Smooth muscle cell (in vitro differentiated cells): ENCODE results near the gene KCNQ1. TPM values are rescaled to one million over a fixed set of nuclear protein-coding genes. Genes with fewer than 3 reads are reported as not detected.
A peak's percentile ranks its signal among the peaks of the same experiment; 100 is the strongest.

Experiments used
- DNase-seq: peaks from one replicate; lab custom pipeline; 2025; ENCODE audit not compliant: unreplicated experiment; lab: John Stamatoyannopoulos, UW
- H2AFZ ChIP-seq: fragments of 200-600 bp; sonication (generic); 2 replicates; pipeline ENCODE4 v1.6.0; 2016; ENCODE audit warnings: antibody characterized with exemption, low read depth, mild to moderate bottlenecking
- H3F3A ChIP-seq: fragments of 200-600 bp; sonication (generic); 2 replicates; pipeline ENCODE4 v1.6.0; 2017; ENCODE audit warnings: antibody characterized with exemption, low read depth
- H3K27ac ChIP-seq: fragments of 200-600 bp; sonication (generic); 2 replicates; pipeline ENCODE4 v1.5.1; 2016; ENCODE audit warnings: low read depth, mild to moderate bottlenecking
- H3K27me3 ChIP-seq: fragments of 200-600 bp; sonication (generic); 2 replicates; pipeline ENCODE4 v1.6.1; 2016; ENCODE audit warnings: low read depth, mild to moderate bottlenecking
- H3K36me3 ChIP-seq: fragments of 200-600 bp; sonication (generic); 2 replicates; pipeline ENCODE4 v1.5.1; 2016; ENCODE audit warnings: low read depth
- H3K4me1 ChIP-seq: fragments of 200-600 bp; sonication (generic); 2 replicates; pipeline ENCODE4 v1.5.1; 2016; ENCODE audit warnings: low read depth
- H3K4me2 ChIP-seq: fragments of 200-600 bp; sonication (generic); 2 replicates; pipeline ENCODE4 v1.6.0; 2016; ENCODE audit warnings: mild to moderate bottlenecking
- H3K4me3 ChIP-seq: fragments of 200-600 bp; sonication (generic); 2 replicates; pipeline ENCODE4 v1.5.1; 2016; ENCODE audit warnings: mild to moderate bottlenecking
- H3K79me2 ChIP-seq: fragments of 200-600 bp; sonication (generic); 2 replicates; pipeline ENCODE4 v1.6.0; 2016; ENCODE audit warnings: low read depth, mild to moderate bottlenecking
- H3K9ac ChIP-seq: fragments of 200-600 bp; sonication (generic); 2 replicates; pipeline ENCODE4 v1.6.0; 2016; ENCODE audit warnings: low read depth
- H3K9me3 ChIP-seq: fragments of 200-600 bp; sonication (generic); replicated peaks from 2 replicates; pipeline ENCODE4 v1.5.1; 2016; ENCODE audit warnings: low read depth
- H4K20me1 ChIP-seq: fragments of 200-600 bp; sonication (generic); 2 replicates; pipeline ENCODE4 v1.6.0; 2016; ENCODE audit warnings: low read depth
- WGBS: methylation state at CpG from one replicate; pipeline ENCODE4 v1.1.7; 2016; ENCODE audit warnings: low lambda C conversion rate; 5-methylcytosine and 5-hydroxymethylcytosine counted together
- polyA plus RNA-seq: library from polyadenylated mRNA; unstranded; fragments of >200 nt; fragmentation: Nextera tagmentation; extraction: Ambion mirVana; gene quantifications from 2 replicates; pipeline ENCODE4 v1.2.1, GENCODE V29; 2016
- total RNA-seq: library from RNA; depleted of rRNA; stranded (reverse); fragments of >200 nt; gene quantifications from 2 replicates; pipeline ENCODE4 v1.2.3, GENCODE V29; 2014
- TF ChIP-seq, protein P1 (sequence below): fragments of 200-600 bp; sonication (generic); IDR thresholded peaks from 2 replicates; pipeline ENCODE4 v1.5.1; 2017; ENCODE audit warnings: borderline replicate concordance, mild to moderate bottlenecking, antibody characterized with exemption; ENCODE audit not compliant: insufficient read depth, poor library complexity, severe bottlenecking

Gene KCNQ1
- total and polyA plus RNA-seq, 2 experiments from 2014 or later: 1.3 to 2.3 TPM

DNA sequence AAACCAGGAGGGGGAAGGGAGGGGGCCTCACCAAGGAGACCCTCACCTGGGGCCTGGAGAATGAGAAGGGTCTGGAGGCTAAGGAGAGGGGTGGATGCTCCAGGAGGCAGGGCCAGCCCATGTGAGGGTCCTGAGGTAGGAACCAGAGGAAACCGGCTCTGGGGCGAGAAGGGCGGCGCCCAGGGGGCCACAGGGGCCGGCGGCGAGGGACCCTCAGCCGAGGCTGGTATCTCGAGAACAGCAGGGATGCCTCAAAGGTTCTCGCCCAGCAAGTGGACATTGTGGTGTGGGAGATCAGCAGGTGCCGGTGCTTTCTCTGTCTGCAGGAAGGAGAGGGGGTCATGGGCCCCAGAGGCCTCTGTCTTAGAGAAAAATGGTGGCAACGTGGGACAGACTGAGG is 392.8 kb downstream of the KCNQ1 start:
- 84% methylated on average over 12 of the region's 12 CpGs for WGBS
- Histone ChIP-seq H3F3A (no peaks in the 10 kb centered on the region), H2AFZ (no peak overlapping the region), H3K36me3 (no peaks in the 10 kb centered on the region), H3K4me2 (peak overlapping the region; percentile 71), H3K27ac (no peak overlapping the region), H3K4me3 (peak overlapping the region; percentile 4), H4K20me1 (no peaks in the 10 kb centered on the region), H3K9ac (no peak overlapping the region), H3K9me3 (no peaks in the 10 kb centered on the region), H3K27me3 (no peaks in the 10 kb centered on the region), H3K79me2 (no peaks in the 10 kb centered on the region), H3K4me1 (peaks cover 18% of the 10 kb centered on the region)
- TF ChIP-seq, protein P1, sequence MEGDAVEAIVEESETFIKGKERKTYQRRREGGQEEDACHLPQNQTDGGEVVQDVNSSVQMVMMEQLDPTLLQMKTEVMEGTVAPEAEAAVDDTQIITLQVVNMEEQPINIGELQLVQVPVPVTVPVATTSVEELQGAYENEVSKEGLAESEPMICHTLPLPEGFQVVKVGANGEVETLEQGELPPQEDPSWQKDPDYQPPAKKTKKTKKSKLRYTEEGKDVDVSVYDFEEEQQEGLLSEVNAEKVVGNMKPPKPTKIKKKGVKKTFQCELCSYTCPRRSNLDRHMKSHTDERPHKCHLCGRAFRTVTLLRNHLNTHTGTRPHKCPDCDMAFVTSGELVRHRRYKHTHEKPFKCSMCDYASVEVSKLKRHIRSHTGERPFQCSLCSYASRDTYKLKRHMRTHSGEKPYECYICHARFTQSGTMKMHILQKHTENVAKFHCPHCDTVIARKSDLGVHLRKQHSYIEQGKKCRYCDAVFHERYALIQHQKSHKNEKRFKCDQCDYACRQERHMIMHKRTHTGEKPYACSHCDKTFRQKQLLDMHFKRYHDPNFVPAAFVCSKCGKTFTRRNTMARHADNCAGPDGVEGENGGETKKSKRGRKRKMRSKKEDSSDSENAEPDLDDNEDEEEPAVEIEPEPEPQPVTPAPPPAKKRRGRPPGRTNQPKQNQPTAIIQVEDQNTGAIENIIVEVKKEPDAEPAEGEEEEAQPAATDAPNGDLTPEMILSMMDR: no peak
- no peak for DNase-seq

GRCh38 chr11:2838091-2838490 is 393.3 kb downstream of the KCNQ1 start:
- DNase-seq: no peak
- Histone ChIP-seq H3K27me3 (no peaks in the 10 kb centered on the region), H3K4me3 (no peak overlapping the region), H3F3A (no peaks in the 10 kb centered on the region), H3K36me3 (no peaks in the 10 kb centered on the region), H3K9ac (no peak overlapping the region), H3K27ac (no peak overlapping the region), H2AFZ (no peak overlapping the region), H3K79me2 (no peaks in the 10 kb centered on the region), H3K4me2 (no peak overlapping the region), H3K4me1 (peaks cover 18% of the 10 kb centered on the region), H4K20me1 (no peaks in the 10 kb centered on the region), H3K9me3 (no peaks in the 10 kb centered on the region)
- TF ChIP-seq, protein P1: no peak
- WGBS: 82% methylated on average over 11 of the region's 11 CpGs

GRCh38 chr11:2838676-2839294 is 394.0 kb downstream of the KCNQ1 start:
- Histone ChIP-seq H3K9me3 (no peaks in the 10 kb centered on the region), H3K27ac (no peak overlapping the region), H3F3A (no peaks in the 10 kb centered on the region), H3K4me2 (no peak overlapping the region), H3K27me3 (no peaks in the 10 kb centered on the region), H2AFZ (no peak overlapping the region), H4K20me1 (no peaks in the 10 kb centered on the region), H3K79me2 (no peaks in the 10 kb centered on the region), H3K36me3 (no peaks in the 10 kb centered on the region), H3K4me3 (no peak overlapping the region), H3K9ac (no peak overlapping the region), H3K4me1 (peaks cover 18% of the 10 kb centered on the region)
- 93% methylated on average over 11 of the region's 25 CpGs for WGBS
- DNase-seq: no peak
- TF ChIP-seq, protein P1: no peak

DNA sequence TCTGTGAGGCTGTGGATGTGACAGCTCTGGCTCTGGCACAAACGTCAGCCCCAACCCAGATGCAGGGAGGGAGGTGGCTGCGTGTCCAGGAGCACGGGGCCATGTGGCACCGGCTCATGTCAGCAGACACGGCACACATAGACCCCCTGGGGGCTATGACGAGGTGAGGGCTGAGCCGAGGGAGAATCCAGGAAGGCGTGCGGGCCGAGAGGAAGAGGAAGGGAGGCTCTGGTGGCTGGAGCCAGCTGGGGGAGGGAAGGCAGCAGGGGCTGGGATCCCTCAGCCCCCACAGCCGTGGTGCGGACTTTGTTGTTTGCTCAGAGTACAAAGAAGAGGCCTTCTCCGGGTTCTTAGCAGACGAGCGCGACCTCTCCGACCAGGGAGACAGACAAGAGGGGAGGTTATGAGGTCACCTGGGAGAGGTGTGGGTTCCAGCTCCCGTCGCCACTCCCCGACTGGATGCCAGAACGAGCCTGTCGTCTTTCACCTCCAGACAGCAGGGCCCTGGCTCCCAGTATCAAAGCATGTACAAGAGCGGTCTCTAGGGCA is 394.7 kb downstream of the KCNQ1 start:
- Histone ChIP-seq H3K36me3 (no peaks in the 10 kb centered on the region), H3F3A (no peaks in the 10 kb centered on the region), H3K79me2 (no peaks in the 10 kb centered on the region), H3K4me2 (no peak overlapping the region), H3K27me3 (no peaks in the 10 kb centered on the region), H3K9me3 (no peaks in the 10 kb centered on the region), H4K20me1 (no peaks in the 10 kb centered on the region), H2AFZ (no peak overlapping the region), H3K4me1 (peaks cover 18% of the 10 kb centered on the region), H3K4me3 (no peak overlapping the region), H3K9ac (no peak overlapping the region), H3K27ac (no peak overlapping the region)
- DNase-seq: no peak
- TF ChIP-seq, protein P1: no peak
- 74% methylated on average over 19 of the region's 23 CpGs for WGBS
